ENCODE data around the gene SMARCA1. TPM values are rescaled to one million over a fixed set of nuclear protein-coding genes. Genes with fewer than 3 reads are reported as not detected.

The SMARCA1 gene
- total RNA-seq, 1 donor from 2014 or later, result 38.9 TPM

DNA sequence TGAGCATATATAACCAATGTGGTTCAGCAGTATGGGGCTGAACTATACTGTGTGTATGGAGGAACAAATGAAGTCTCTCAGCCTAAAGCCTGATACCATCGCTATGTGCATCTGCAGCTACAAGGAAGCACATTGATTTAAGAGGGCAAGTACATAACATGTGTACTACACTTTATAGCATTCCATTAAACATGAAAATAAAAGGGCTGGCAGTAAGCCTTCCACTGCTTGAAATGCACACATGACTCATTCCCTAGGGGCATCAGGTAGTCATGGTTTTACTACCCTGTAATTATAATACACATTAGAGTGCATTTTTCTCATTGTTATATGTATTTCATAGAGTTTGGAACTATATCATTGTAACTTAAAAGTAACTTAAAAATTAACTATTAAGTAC lies 51.2 kb downstream of the SMARCA1 start:
- no peak for TF ChIP-seq CTCF (conservative IDR thresholded peaks at IDR 0.05; ENCODE audit: low read depth, low read length)
- no peak overlapping the region for H3K4me3 ChIP-seq (ENCODE audit: low read depth, low read length)
- DNase-seq (ENCODE audit: low read depth), result no peak

DNA sequence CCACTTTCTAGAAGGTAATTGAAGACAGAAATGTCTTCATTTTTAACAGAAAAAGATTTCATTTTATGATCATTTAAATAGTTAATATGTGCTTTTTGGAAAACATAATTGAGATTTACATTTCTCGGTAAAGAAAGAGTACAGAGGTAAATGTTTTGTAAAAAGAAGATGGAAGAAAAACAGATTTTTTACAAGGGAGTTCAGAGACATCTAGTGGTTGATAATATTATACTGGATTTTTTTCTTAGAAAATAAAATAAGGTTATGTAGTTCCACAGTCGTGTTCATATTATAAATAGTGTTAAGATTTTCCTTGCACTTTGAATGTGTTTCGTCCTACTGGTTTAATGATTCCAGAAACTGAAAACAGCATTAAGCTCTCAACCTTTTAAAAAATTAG lies 60.6 kb downstream of the SMARCA1 start:
- no peak for DNase-seq (ENCODE audit: low read depth)
- no peak for TF ChIP-seq CTCF (conservative IDR thresholded peaks at IDR 0.05; ENCODE audit: low read depth, low read length)
- H3K4me3 ChIP-seq (ENCODE audit: low read depth, low read length), result no peak overlapping the region

GRCh38 chrX:129461801-129462456 lies 61.4 kb downstream of the SMARCA1 start:
- TF ChIP-seq CTCF (conservative IDR thresholded peaks at IDR 0.05; ENCODE audit: low read depth, low read length), result no peak
- DNase-seq (ENCODE audit: low read depth), result no peak
- no peak overlapping the region for H3K4me3 ChIP-seq (ENCODE audit: low read depth, low read length)

DNA sequence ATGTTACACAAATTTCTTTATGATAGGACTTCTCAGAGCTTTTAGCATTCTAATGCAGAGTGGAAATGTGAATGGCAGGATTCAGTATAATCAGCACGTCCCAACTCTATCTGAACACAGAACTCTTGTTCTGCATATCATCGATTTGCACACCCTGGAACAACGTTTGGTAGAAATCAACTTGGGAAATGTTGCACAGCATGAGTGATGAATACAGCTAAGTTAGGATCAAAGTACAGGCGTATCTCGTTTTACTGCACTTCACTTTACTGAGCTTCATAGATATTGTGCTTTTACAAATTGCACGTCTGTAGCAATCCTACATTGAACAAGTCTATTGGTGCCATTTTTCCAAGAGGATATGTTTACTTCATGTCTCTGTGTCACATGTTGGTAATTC lies 70.8 kb downstream of the SMARCA1 start:
- TF ChIP-seq CTCF (conservative IDR thresholded peaks at IDR 0.05; ENCODE audit: low read depth, low read length), result no peak
- H3K4me3 ChIP-seq (ENCODE audit: low read depth, low read length), result no peak overlapping the region
- no peak for DNase-seq (ENCODE audit: low read depth)

GRCh38 chrX:129450123-129450522 lies 73.2 kb downstream of the SMARCA1 start:
- no peak overlapping the region for H3K4me3 ChIP-seq (ENCODE audit: low read depth, low read length)
- no peak for DNase-seq (ENCODE audit: low read depth)
- TF ChIP-seq CTCF (conservative IDR thresholded peaks at IDR 0.05; ENCODE audit: low read depth, low read length), result no peak

- TF ChIP-seq CTCF (conservative IDR thresholded peaks at IDR 0.05; ENCODE audit: low read depth, low read length), result no peak
- no peak overlapping the region for H3K4me3 ChIP-seq (ENCODE audit: low read depth, low read length)
- no peak for DNase-seq (ENCODE audit: low read depth)
Observed at GRCh38 chrX:129449148-129449547, 74.1 kb downstream of the SMARCA1 start.

DNA sequence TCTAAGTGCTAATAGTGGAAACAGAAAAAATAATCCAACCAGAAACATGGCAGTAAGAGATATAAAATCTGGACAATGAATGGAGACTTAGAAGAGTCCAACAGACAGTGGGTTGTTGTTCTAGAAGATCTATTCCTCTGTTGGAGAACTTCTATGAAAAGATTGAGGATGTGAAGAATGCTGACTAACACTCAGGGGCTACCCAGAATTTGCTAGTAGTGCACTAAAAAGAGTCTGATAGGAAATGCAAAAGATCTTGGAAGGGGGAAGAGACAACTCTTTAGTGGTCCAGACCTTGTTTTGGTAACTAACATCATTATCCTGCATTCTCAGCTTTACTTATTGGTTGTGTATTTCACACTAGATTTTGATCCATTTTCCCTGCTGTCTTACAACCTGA lies 77.9 kb downstream of the SMARCA1 start:
- no peak overlapping the region for H3K4me3 ChIP-seq (ENCODE audit: low read depth, low read length)
- no peak for DNase-seq (ENCODE audit: low read depth)
- no peak for TF ChIP-seq CTCF (conservative IDR thresholded peaks at IDR 0.05; ENCODE audit: low read depth, low read length)

All from epithelial cell of proximal tubule (primary cell).